Measurements from ENCODE around the gene DLST.

DNA sequence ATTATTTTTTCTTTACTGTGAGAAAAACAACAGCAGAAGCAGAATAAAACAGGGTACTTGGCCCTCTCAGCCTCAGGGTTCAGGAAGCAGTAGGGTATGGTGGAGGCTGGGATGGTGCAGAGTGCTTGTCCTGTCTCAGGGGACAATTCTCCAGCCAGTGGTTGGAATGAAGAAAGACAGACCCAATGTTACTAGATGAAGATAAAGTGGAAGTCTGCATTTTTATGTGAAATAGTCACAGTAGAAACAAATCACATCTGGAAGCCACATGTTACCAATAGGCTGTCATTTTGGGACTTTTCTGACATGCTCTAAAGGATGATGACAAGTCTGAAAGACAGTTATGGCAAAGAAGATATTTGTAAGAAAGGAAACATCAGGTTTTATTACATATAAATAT is 38.1 kb upstream of the DLST start:
- TF ChIP-seq, protein P1, sequence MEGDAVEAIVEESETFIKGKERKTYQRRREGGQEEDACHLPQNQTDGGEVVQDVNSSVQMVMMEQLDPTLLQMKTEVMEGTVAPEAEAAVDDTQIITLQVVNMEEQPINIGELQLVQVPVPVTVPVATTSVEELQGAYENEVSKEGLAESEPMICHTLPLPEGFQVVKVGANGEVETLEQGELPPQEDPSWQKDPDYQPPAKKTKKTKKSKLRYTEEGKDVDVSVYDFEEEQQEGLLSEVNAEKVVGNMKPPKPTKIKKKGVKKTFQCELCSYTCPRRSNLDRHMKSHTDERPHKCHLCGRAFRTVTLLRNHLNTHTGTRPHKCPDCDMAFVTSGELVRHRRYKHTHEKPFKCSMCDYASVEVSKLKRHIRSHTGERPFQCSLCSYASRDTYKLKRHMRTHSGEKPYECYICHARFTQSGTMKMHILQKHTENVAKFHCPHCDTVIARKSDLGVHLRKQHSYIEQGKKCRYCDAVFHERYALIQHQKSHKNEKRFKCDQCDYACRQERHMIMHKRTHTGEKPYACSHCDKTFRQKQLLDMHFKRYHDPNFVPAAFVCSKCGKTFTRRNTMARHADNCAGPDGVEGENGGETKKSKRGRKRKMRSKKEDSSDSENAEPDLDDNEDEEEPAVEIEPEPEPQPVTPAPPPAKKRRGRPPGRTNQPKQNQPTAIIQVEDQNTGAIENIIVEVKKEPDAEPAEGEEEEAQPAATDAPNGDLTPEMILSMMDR (IDR thresholded peaks at IDR 0.05; ENCODE audit: low read depth, low read length), result no peak
- no peak for TF ChIP-seq POLR2A (IDR thresholded peaks at IDR 0.05; ENCODE audit: extremely low read depth, insufficient read length)

Data from NB4 (cell line).